Lung microvascular endothelial cell (primary cell): Measurements from ENCODE around the gene DLST. TPM values are rescaled to one million over a fixed set of nuclear protein-coding genes. Genes with fewer than 3 reads are reported as not detected.

Source experiments
- DNase-seq, 2 donors: peaks; one replicate each; pipeline versions ENCODE4 v3.0.0 to v3.0.0-alpha.2; 2010; ENCODE audit warnings: low read depth in 2 of 2
- total RNA-seq: library from RNA; depleted of rRNA; stranded (reverse); fragments of >200 nt; gene quantifications from 2 replicates; pipeline ENCODE4 v1.2.1, GENCODE V29; 2014

Gene DLST
- total RNA-seq, 1 donor from 2014 or later: 35.7 TPM

DNA sequence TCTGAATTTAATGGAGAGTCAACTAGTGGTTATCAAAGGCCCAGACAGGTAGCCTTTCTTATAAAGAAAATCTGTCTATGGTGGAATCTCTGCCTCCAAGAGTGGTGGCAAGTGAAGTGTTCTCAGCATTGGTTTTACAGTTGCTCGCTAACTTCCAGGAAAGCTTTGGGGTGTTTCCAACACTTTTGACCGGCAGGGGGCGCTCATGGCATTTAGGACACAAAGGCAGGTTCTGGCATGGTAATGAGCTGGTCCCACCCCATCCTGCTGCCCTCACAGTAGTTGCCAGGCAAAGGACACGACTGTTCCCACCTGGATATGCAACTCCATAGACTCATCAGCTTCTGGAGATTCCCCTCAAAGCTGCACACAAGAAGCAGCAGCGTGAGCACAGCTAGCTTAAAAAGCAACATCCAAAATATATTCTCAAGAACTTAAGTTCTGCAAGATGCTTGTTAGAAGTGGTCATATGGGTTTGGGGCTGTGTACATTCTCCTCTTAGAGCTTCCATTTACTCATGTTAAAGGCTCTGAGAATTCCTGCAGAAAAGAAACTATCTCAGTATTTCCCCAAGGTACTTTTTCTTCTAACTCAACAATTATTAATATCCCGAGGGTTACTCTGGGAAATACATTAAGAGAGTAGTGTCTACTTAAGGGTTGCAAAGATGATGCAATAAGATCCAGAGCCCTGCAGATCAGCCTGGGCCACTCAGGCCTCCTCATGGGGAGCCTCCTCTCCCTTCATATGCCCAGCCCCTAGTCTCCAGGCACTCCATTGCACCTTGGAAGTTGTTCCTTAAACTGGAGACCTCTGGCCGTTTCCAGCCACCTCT is 20.6 kb upstream of the DLST start:
- peak; percentile 85 to 91 for DNase-seq

DNA sequence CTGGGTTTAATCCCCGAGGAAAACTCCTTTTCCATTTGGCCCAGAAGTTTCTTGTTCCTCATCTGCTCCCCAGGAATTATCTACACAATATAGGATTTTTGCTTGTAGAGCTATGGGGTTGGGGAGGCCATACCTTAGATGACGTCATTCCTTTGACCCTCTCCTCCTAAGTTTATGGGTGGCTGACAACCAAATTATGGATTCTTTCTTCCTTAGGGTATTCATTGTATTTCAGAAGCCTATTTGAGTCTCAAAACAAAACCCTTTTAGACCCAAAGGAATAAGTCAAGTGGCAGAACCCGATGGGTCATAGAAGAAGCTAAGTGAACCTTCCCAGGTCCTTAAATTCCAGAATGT is 20.0 kb upstream of the DLST start:
- no peak for DNase-seq

DNA sequence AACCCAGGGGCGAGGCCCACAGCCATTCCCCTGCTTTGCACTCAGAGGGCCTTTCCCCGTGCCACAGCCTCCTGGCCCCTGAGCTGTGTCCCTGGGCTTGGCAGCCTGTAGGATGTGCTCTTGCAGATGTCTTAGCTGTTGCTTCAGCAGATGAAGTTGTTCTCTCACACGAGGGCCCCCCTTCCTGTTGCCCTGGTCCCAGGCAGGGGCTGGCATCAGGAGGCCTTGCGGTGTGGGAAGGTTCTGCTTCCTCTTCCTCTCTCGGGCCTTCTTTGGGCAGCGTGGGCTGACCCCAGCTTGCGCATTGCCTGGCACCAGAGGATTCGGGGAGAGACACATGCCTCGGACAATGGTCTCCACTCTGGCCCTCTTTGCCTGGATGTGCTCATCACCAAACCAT is 18.4 kb upstream of the DLST start:
- no peak for DNase-seq

DNA sequence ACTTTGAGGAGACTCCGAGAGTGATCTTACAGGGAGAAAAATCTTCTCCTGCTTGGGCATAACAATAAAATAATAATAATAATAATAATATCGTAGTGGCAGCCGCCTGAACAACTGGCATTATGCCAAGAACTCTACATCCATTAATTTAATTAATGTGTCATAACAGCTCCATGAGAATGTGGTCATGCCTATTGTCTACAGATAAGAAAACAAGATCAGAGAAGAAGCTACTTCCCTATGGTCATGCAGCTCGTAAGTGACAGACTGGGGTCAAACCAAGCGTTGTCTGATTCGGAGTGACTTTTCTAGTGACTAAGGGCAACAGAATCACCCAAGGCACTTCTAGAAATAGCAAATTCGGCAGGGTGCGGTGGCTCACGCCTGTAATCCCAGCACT is 17.5 kb upstream of the DLST start:
- peak in 1 of 2 donors; percentile 57 for DNase-seq

DNA sequence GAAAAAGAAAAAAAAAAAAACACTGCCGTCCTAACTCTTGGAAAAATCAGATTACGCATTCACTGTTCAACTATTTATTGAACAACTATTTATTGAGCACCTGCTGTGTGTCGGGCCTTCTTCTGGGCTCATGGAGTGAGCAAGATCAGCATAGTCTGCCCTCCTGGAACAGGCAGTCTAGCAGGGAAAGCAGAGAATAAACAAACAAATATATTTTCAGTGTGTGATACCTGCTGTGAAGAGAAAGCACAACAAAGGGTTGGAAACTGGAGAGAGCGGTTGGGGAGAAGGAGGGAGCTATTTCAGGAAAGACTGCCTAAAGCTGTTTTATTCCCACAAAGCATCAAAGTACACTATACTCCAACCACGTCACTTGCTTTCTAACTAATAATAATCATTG is 16.6 kb upstream of the DLST start:
- no peak for DNase-seq

DNA sequence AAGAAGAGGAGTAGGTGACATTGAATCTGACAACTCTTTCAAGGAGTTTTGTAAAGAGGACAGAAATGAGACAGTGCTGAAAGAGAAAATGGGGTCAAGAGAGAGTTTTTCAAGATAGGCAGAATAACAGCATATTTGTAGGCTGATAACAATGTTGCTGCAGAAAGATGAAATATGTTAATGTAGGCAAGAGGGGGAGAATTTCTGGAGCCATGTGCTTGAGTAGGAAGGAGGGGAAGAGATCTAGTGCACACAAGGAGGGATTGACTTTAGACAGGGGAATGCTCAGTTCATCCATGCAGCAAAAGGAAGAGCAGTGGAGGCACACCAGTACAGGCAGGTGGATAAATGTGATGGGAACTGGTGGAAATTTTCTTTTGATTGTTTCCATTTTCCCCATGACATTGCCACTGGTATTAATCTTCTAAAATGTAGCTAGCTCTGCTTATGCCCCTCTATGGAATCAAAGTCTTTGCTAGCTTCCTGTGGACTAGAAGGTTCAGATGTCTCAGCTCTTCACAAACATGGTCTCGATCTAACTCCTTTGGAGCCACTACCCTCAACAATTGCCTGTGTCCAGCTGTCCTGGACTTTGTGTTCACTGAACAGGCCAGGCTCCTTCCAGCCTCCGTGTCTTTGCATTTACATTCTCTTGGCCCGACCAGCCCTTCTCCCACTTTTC is 14.9 kb upstream of the DLST start:
- DNase-seq: no peak

DNA sequence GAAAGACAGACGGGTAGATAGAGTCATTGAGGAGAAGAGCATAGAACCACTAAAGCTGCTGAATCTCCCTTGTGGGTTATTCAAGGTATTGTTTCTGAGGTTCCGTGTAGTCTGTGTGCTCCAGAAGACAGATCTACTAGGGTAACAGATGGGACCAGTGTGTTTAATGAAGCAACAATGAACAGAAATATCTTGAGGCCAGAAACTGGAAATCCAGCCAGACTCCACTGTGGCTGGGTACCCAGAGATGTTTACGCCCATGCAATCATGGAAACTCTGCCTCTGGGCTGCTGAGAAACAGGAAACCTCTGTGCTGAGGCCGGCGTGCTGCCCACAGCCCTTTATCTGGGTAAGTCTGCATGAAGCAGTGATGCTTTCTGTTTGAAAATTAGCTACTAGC is 14.0 kb upstream of the DLST start:
- peak; percentile 50 to 85 for DNase-seq

DNA sequence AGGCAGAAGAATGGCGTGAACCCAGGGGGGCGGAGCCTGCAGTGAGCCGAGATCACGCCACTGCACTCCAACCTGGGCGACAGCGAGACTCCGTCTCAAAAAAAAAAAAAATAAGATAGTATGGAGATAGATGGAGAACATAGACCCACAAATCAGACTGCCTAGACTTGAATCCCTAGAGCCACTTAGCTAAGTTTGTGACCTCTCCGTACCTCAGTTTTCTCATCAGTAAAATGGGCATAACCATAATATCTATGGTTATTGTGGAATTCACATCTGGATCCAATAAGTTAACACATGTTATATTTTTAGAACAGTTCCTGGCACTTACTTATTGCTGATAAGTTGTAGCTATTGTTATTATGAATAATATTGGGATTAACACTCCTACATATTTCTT is 13.0 kb upstream of the DLST start:
- no peak for DNase-seq

DNA sequence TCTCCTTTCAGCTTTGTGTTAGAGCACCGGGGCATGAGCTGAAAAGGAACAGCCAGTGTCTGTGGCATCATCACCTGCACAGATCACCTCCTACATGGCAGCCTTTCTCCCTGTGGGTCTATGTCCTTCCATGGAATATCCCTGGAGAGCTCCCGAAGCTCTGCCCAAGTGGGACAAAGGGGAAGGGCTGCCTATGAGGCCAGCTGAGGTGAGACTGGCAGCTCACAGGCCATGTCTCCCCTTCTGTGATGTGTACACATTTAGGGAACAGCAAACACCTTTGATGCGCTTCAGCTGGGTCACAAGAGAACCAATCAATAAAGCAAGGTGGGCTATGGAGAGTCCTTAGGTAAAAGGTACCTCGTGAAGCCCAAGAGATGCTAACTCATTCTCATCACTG is 9.9 kb upstream of the DLST start:
- DNase-seq: no peak

DNA sequence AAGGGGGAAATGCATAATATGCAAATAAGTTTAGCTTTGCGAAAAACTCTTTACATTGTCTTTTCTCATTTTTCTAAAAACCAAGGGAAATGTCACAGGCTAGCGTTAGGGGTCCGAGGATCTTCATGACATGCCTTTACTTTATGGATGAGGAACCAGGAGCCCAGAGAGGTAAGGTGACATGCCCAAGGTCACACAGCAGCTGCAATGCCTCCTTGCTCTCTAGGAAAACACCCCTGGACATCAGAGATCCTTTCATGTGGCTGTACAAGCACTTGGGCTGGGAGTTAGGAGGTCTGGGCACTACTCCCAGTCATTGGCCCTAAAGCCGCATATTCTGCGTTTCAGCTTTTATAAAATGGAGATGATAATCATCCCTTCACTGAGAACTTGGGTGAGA is 6.5 kb upstream of the DLST start:
- no peak for DNase-seq

DNA sequence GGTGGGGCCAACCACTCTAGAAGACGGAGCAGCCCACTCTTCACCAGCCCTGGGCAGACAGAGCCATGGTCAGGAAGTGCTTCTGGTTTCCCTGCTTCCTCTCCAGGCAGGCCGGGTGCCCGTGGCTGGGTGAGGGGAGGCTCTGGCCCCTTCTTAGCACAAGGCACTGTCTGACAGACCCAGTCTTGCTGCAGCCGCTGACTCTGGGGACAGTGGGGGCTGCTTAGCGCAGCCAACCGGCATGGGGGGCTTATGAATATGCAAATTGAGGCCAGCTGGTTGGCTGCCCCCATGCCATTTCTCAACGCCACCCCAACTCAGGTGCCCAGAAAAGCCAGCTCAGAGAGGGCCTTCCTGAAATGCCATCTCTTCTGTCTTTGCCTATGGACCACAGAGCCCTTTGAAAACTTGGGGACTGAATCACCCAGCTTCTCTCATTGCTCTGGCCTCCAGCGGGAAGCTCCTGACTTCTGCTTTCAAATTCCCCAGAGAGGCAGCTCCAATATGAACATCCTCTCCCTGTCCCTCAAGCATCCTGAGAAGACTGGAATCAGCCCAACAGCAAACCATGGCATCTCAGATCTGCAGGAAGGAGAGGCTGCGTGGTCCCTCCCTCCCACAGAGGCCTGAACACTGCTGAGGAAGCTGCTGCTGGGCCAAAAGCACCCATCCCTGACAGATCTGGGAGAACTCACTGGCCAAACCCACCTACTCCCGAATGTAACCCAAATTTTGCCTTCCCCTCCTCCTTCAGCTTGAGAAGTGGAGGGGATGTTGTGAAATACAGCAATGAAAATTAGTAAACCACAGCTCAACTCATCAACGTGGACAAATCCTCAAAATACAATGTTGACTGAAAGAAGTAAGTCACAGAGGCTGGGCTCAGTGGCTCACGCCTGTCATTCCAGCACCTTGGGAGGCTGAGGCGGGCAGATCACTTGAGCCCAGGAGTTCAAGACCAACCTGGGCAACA is 5.5 kb upstream of the DLST start, which contains the start of gene PROX2:
Gene PROX2 (minus strand): TSS at position 205 of the 973 bp plus-strand sequence. CDS start 12,311 bp downstream, outside the sequence.
- peak in 1 of 2 donors; percentile 21 for DNase-seq

DNA sequence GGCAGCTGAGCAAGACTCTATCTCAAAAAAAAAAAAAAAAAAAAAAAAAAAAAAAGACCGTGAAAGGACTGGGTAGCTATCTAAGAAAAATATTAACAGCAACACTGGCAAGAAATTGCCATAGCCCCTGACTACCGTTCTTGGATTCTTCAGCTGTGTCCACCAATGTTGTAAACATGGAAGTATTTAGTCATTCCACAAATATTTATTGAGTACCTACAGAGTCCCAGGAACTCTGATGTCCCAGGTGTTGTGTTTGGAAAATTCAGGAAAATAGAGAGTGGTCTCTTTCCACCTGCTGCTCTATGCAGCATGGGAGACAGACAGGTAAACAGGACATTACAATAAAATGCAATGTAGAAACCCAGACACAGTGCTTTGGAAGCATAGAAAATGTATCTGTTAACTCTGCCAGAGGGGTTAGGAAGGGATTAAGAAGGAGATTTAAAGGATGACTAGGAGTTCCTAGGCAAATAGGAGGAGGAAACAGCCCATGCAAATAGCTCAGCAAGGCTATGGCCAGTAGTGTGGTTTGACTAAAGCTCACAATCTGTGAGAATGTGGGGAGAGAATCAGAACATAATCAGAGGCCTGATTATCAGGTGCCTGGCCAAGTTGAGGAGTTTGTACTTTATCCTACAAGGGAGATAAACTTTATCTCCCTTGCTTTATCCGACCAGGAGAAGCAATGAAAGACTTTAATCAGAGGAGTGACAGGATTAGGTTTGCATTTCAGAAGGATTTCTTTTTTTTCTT is 2.1 kb upstream of the DLST start:
- DNase-seq: no peak

DNA sequence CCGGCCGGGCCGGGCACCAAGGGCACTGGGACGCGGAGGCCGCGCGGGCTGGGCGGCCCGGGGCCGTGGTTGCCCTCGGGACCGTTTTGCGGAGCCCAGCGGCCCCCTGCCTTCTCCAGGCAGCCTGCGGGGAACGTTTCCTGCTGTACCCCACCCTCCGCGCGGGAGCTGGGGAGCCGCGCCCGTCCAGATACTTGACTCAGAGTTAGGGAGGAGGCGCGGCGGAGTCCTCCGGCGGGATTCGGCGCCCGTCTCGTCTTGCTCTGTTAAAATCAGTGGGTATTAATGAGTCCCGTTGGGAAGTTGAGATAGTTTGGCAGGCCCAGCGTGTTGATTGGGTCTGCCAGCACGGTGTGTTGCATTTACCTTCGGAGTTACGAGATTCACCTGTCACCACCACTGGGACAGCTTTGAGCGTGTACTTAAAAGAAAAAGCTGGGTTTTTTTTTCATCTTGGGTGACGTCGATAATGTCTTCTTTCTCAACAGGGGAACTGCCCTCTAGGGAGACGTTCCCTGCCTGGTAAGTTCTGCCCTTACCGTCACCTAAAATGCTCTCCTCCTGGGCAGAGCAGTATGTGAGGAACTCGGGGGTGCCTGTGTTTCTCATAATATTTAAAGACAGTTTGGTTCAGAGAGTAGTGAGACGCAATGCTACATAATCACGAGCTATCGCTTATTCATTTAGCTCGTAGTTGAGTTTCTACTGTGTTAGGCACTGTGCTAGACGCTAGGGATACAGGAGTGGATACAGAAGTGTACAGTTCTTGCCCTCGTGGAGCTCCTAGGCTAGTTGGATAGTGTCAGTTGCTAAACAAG is 596 bp downstream of the DLST start:
- peak; percentile 38 to 68 for DNase-seq

DNA sequence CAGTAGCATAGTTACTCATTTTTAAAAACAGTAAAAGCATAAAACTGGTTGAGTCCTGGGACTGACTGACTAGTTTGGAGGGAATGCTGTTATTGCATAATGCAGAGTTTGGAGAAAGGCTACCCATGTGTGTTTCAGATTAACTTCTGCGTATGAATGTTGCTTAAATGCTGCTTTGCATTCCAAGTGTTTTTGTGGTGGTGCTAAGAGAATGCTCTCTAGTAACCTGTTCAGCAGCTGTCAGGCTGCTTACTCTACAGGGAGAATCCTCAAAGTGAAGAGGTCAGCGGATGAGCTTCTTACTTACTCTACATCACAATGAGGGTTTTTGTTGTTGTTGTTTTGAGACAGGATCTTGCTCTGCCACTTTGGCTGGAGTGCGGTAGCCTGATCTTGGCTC is 4.3 kb downstream of the DLST start:
- no peak for DNase-seq

DNA sequence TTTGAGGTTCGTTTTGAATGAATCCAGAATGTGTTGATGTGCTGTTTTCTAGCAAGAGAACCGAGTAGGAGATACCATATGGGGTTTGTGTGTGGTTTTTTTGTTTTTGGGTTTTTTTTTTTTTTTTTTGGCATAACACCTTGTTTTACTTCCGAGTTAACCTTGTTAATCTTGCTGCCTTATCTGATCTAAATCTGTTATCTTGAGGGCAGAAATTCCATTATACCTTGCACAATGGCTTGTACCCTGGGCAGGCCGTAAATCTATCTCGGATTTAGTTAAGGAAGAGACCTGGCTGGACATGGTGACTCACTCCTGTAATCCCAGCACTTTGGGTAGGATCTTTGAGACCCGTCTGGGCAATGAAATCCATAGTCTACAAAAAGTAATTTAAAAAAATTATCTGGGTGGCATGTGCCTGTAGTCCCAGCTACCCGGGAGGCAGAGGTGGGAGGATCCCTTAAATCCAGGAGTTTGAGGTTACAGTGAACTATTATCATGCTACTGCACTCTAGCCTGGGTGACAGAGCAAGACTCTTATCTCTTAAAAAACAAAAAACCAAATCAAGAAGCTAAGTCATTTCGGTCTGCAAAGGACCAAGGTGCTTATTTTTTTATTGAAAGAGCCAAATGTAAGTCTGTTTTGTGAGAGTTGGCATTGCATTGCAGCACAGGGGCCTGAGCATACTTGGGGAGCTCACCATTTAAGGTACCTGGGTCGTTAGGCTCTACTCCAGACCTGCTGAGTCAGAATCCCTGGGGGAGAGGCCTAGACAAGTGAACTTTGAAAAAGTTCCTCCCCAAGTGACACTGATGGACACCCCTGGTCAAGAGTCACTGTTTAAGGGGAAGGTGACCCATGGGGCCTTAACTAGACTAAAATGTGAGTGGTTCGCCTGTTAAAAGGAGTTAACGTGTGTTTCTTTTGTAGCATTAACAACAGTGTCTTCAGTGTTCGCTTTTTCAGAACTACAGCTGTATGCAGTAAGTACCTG is 6.7 kb downstream of the DLST start:
- DNase-seq: no peak

DNA sequence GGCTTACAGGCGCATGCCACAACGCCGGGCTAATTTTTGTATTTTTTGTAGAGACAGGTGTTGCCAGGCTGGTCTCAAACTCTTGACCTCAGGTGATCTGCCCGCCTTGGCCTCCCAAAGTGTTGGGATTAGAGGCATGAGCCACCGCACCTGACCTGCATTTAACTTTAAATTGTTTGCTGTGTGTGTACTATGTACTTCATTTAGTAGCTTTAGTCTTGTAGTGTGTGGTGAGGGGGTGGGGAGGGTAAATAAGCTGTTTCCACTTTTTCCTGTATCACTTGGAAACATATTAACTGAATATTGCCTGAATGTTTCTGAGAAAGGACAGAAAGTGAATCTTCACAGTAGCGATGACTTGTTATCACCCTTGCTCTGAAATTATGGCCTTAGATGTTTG is 8.5 kb downstream of the DLST start:
- no peak for DNase-seq

DNA sequence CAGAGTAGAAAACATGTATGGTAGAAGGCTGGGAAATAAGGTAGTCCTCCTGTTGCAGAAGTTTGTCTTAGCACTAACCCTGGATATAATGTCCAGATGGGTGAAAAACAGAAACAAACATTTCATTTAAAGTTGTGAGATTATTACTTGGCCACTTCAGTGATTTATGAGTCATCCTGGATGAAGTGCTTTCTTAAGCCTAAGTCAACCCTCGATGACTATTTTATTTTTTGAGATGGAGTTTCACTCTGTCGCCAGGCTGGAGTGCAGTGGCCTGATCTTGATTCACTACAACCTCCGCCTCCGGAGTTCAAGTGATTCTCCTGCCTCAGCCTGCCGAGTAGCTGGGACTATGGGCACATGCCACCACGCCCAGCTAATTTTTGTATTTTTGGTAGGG is 10.2 kb downstream of the DLST start:
- DNase-seq: no peak

DNA sequence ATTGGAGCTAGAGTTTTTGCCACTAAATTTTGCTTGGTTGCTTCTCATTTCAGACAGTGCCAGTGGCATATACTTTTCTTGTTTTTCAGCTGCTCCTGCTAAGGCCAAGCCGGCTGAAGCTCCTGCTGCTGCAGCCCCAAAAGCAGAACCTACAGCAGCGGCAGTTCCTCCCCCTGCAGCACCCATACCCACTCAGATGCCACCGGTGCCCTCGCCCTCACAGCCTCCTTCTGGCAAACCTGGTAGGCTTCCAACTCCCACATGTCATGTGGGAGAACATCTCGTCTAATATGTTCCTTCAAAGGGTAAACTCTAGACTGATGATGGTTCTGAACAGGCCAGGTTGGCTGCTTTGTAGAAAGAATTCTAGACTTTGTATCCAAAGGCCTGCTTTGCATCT is 11.0 kb downstream of the DLST start:
- DNase-seq: no peak

DNA sequence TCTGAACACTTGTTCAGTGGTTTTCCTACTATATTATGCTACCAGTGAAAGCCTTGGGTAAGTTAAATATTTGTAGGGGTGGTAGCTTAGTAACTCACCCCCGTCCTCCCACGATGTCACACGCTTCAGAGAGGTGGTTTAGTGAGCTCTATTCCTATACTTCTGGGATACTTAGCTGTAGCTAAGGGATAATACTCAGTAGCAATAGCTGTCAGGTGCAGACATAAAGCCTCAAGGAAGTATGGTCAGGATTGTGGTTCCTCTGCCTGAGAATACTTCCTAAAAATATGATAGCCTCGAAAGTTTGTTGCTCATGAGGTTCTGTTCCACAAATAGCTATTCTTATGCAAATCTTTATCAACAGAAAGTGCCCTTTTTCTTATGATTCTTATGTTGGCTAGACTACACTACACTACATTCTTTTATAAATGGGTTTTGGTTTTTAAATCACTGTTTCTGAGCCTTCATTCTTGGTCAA is 11.9 kb downstream of the DLST start:
- DNase-seq: no peak
